SK-N-SH treated with all-trans-retinoic acid at 6 μM for 48 hours (cell line): ENCODE measurements around the gene SP9.

ENCODE experiments used
- ARNTL ChIP-seq: fragments of 450-650 bp; formaldehyde crosslinking; IDR thresholded peaks from 2 replicates; pipeline ENCODE4 v1.5.0; 2020; ENCODE audit warnings: low read depth, mild to moderate bottlenecking, moderate library complexity, borderline replicate concordance
- BACH2 ChIP-seq: fragments of 250-450 bp; sonication (Bioruptor Pico); IDR thresholded peaks from 2 replicates; pipeline ENCODE4 v1.9.0; 2021; ENCODE audit warnings: mild to moderate bottlenecking, borderline replicate concordance
- GLIS3 ChIP-seq: fragments of 250-450 bp; sonication (Bioruptor Pico); IDR thresholded peaks from 2 replicates; pipeline ENCODE4 v1.5.0; 2020; ENCODE audit warnings: mild to moderate bottlenecking, moderate library complexity
- OSR1 ChIP-seq: fragments of 250-450 bp; sonication (Bioruptor Pico); IDR thresholded peaks from 2 replicates; pipeline ENCODE4 v1.8.0; 2022; ENCODE audit warnings: moderate library complexity, mild to moderate bottlenecking, inconsistent platforms
- PATZ1 ChIP-seq: fragments of 250-450 bp; sonication (Bioruptor Pico); IDR thresholded peaks from 2 replicates; pipeline ENCODE4 v1.8.0; 2020; ENCODE audit warnings: mild to moderate bottlenecking, moderate library complexity, borderline replicate concordance
- POU6F1 ChIP-seq: fragments of 250-450 bp; sonication (Bioruptor Pico); IDR thresholded peaks from 2 replicates; pipeline ENCODE4 v1.8.0; 2021; ENCODE audit warnings: low read depth, mild to moderate bottlenecking, moderate library complexity, borderline replicate concordance
- RARB ChIP-seq: fragments of 250-450 bp; sonication (Bioruptor Pico); IDR thresholded peaks from 2 replicates; pipeline ENCODE4 v1.8.0; 2021; ENCODE audit warnings: mild to moderate bottlenecking, moderate library complexity
- TCF4 ChIP-seq: fragments of 250-450 bp; sonication (Bioruptor Pico); IDR thresholded peaks from 2 replicates; pipeline ENCODE4 v1.8.0; 2021; ENCODE audit warnings: mild to moderate bottlenecking, moderate library complexity, borderline replicate concordance
- TSHZ2 ChIP-seq: fragments of 250-450 bp; sonication (Bioruptor Pico); IDR thresholded peaks from 2 replicates; pipeline ENCODE4 v1.5.0; 2020; ENCODE audit warnings: mild to moderate bottlenecking, moderate library complexity
- ZFP3 ChIP-seq: fragments of 250-450 bp; sonication (Bioruptor Pico); IDR thresholded peaks from 2 replicates; pipeline ENCODE4 v1.5.0; 2020; ENCODE audit warnings: mild to moderate bottlenecking, moderate library complexity
- ZNF8 ChIP-seq: fragments of 450-650 bp; formaldehyde crosslinking; IDR thresholded peaks from 2 replicates; pipeline ENCODE4 v1.5.0; 2020; ENCODE audit warnings: mild to moderate bottlenecking, moderate library complexity

GRCh38 chr2:174344716-174345461 lies 10.1 kb downstream of the SP9 start:
- TF ChIP-seq TSHZ2 (CRISPR knock-in tag) (no peak), RARB (CRISPR knock-in tag) (no peak), POU6F1 (CRISPR knock-in tag) (no peak), ZNF8 (CRISPR knock-in tag) (no peak), TCF4 (no peak), BACH2 (CRISPR knock-in tag) (no peak), ARNTL (CRISPR knock-in tag) (no peak), PATZ1 (CRISPR knock-in tag) (no peak), OSR1 (no peak), GLIS3 (CRISPR knock-in tag) (no peak), ZFP3 (no peak)
